Esophagus squamous epithelium (tissue), 4 donors: ENCODE results near the gene WNK1.

ENCODE experiments used
- POLR2A ChIP-seq, 4 donors: fragments of 450-650 bp; IDR thresholded peaks; one replicate each; pipeline ENCODE4 v1.6.1; 2017; ENCODE audit warnings: antibody characterized with exemption in 4 of 4, mild to moderate bottlenecking in 4 of 4, moderate library complexity in 3 of 4
- TF ChIP-seq, protein P1 (sequence below), 6 experiments: fragments of 450-650 bp in 4 of 6; fragments of 200-600 bp in 2 of 6; sonication (generic) in 2 of 6; IDR thresholded peaks; one replicate each; pipeline ENCODE4 v1.5.1; 2016 to 2019; ENCODE audit warnings: antibody characterized with exemption in 6 of 6, mild to moderate bottlenecking in 4 of 6, moderate library complexity in 4 of 6

DNA sequence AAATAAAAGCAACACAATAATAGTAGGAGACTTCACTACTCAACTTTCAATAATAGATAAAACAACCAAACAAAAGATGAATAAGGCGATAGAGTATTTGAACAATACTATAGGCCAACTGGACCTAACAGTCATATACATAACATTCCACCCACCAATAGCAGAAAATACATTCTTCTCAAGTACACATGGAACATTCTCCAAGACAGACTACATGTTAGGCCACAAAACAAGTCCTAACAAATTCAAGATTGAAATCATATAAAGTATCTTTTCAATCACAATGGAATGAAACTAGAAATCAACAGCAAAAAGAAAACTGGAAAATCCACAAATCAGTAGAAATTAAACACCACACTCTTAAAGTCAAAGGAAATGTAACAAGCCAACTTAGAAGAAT lies 168.3 kb downstream of the WNK1 start:
- TF ChIP-seq, protein P1, sequence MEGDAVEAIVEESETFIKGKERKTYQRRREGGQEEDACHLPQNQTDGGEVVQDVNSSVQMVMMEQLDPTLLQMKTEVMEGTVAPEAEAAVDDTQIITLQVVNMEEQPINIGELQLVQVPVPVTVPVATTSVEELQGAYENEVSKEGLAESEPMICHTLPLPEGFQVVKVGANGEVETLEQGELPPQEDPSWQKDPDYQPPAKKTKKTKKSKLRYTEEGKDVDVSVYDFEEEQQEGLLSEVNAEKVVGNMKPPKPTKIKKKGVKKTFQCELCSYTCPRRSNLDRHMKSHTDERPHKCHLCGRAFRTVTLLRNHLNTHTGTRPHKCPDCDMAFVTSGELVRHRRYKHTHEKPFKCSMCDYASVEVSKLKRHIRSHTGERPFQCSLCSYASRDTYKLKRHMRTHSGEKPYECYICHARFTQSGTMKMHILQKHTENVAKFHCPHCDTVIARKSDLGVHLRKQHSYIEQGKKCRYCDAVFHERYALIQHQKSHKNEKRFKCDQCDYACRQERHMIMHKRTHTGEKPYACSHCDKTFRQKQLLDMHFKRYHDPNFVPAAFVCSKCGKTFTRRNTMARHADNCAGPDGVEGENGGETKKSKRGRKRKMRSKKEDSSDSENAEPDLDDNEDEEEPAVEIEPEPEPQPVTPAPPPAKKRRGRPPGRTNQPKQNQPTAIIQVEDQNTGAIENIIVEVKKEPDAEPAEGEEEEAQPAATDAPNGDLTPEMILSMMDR (IDR thresholded peaks at IDR 0.05) = no peak
- no peak for TF ChIP-seq POLR2A (IDR thresholded peaks at IDR 0.05)
